Duodenal mucosa (tissue), 2 donors: ENCODE measurements around the gene WHRN.

ENCODE experiments used
- H3K27ac ChIP-seq: one replicate; pipeline ENCODE4 v1.7.0; 2013; ENCODE audit warnings: low read depth, low read length
- H3K27me3 ChIP-seq, 2 donors: one replicate each; pipeline ENCODE4 v1.7.0; 2013; ENCODE audit warnings: low read length in 2 of 2, control low read depth in 1 of 2; ENCODE audit not compliant: insufficient read depth in 2 of 2, control insufficient read depth in 1 of 2
- H3K36me3 ChIP-seq, 2 donors: one replicate each; pipeline ENCODE4 v1.7.0; 2013; ENCODE audit warnings: low read length in 2 of 2, control low read depth in 1 of 2; ENCODE audit not compliant: insufficient read depth in 2 of 2, control insufficient read depth in 1 of 2
- H3K4me1 ChIP-seq, 2 donors: one replicate each; pipeline ENCODE4 v1.7.0; 2013; ENCODE audit warnings: low read length in 2 of 2, control low read depth in 1 of 2; ENCODE audit not compliant: insufficient read depth in 2 of 2, control insufficient read depth in 1 of 2
- H3K4me3 ChIP-seq, 2 donors: one replicate each; pipeline ENCODE4 v1.7.0; 2013; ENCODE audit warnings: low read length in 2 of 2, low read depth in 1 of 2
- H3K9ac ChIP-seq, 2 donors: one replicate each; pipeline ENCODE4 v1.7.0; 2013; ENCODE audit warnings: low read length in 2 of 2, low read depth in 1 of 2
- H3K9me3 ChIP-seq, 2 donors: one replicate each; pipeline ENCODE4 v1.7.0; 2013; ENCODE audit warnings: low read length in 2 of 2, control low read depth in 1 of 2; ENCODE audit not compliant: control insufficient read depth in 1 of 2

WHRN gene

GRCh38 chr9:114505187-114506081 lies at the start of gene WHRN:
Gene WHRN (minus strand): TSS chr9:114505473. CDS start chr9:114504801, 672 bp downstream.
- Histone ChIP-seq H3K9ac (peak within 1 kb of the TSS; percentile 63 to 69), H3K27me3 (no peaks in the 10 kb centered on the region), H3K9me3 (no peaks in the 10 kb centered on the region), H3K36me3 (no peaks in the 10 kb centered on the region), H3K27ac (peak within 1 kb of the TSS; percentile 36), H3K4me1 (peaks cover 29 to 33% of the 10 kb centered on the region in 2 donors), H3K4me3 (peak within 1 kb of the TSS; percentile 69 to 71)

- H3K4me3 ChIP-seq = no peak overlapping the region
- H3K27ac ChIP-seq = no peak overlapping the region
- no peaks in the 10 kb centered on the region for H3K27me3 ChIP-seq
- H3K36me3 ChIP-seq = no peaks in the 10 kb centered on the region
- no peak overlapping the region for H3K9ac ChIP-seq
- H3K4me1 ChIP-seq = no peaks in the 10 kb centered on the region
- H3K9me3 ChIP-seq = no peaks in the 10 kb centered on the region
Observed at GRCh38 chr9:114553202-114553601, 47.9 kb upstream of the WHRN start.

GRCh38 chr9:114552706-114553105 lies 47.4 kb upstream of the WHRN start:
- no peaks in the 10 kb centered on the region for H3K36me3 ChIP-seq
- H3K4me3 ChIP-seq = no peak overlapping the region
- no peaks in the 10 kb centered on the region for H3K9me3 ChIP-seq
- H3K4me1 ChIP-seq = no peaks in the 10 kb centered on the region
- no peaks in the 10 kb centered on the region for H3K27me3 ChIP-seq
- H3K9ac ChIP-seq = no peak overlapping the region
- no peak overlapping the region for H3K27ac ChIP-seq

DNA sequence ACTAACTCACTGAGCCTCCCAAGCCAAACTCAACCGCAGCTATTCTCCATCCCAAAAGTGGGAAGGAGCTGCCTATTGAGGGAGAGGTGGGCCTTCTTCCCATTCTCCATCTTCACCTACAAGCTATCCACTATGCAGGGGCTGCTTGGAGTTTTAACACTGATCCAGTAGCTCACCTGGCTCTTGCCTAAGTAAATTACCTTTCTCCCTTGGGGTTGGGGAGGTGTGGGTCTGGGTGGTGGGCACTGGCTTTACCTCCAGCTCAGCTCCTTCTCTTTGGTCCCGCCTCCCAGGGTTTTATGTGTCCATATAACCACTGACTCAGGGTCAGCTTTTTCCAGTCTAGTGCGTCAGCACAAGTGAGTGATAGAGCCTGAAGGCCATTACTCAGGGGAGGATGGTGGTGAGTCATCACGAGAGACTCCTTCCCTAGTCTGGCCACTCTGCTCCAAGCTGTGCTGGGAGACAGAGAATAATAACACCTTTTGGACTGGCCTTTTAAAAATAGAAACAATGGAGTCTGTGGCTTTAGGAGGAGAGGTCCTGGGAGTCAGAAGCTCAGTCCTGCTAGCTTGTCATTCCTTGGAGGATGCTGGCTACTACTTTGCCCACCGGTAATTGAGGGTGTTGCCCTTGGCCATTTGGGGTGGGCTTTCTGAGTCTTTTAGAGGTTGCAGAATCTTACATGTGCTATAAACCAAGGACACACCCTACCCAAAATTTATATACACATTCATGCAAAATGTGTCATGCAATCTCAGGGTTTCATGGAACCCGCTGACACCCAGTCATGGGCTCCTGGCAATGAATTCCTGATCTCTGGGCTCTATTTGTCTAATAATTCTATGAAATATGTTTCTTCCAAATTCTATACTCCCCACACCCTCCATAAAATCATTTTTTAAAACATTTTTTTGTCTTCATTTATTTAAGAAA lies 46.7 kb upstream of the WHRN start:
- H3K4me3 ChIP-seq = no peak overlapping the region
- H3K36me3 ChIP-seq = no peaks in the 10 kb centered on the region
- H3K27me3 ChIP-seq = no peaks in the 10 kb centered on the region
- H3K9me3 ChIP-seq = no peaks in the 10 kb centered on the region
- no peaks in the 10 kb centered on the region for H3K4me1 ChIP-seq
- no peak overlapping the region for H3K27ac ChIP-seq
- H3K9ac ChIP-seq = no peak overlapping the region

DNA sequence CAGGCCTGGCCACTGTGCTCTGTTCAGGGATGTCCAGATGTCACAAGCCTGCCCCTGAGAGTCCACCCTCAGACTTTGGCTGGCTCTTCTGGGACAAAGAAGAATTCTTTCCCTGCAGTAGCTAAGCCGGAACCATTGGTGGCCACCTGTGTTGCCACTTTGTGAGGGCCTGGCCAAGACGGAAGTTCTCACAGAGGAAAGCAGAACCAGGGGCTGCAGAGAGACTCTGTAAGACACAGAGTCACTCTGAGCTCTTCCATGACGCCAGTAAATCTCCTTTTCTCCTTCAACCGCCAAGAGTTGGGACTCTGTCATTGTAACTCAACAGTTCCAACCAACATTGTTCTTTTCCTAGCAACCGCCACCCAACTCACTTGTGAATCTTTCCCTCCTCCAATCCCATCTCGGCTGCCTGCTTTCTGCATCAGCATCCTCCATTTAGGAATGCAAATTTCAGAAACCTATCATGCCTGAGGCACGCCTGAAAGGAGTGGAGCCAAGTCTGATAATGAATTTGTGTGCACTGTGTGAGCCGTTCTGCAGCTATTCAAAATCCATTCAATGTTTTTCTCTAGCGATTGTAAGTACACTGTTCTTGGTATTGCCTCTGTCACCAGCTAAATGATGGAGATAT lies 44.5 kb upstream of the WHRN start:
- Histone ChIP-seq H3K36me3 (no peaks in the 10 kb centered on the region), H3K27me3 (no peaks in the 10 kb centered on the region), H3K4me1 (no peaks in the 10 kb centered on the region), H3K9ac (no peak overlapping the region), H3K4me3 (no peak overlapping the region), H3K27ac (no peak overlapping the region), H3K9me3 (no peaks in the 10 kb centered on the region)

GRCh38 chr9:114546851-114547250 lies 41.6 kb upstream of the WHRN start:
- Histone ChIP-seq H3K4me1 (no peaks in the 10 kb centered on the region), H3K4me3 (no peak overlapping the region), H3K36me3 (no peaks in the 10 kb centered on the region), H3K27me3 (no peaks in the 10 kb centered on the region), H3K27ac (no peak overlapping the region), H3K9ac (no peak overlapping the region), H3K9me3 (no peaks in the 10 kb centered on the region)

GRCh38 chr9:114545055-114545454 lies 39.8 kb upstream of the WHRN start:
- Histone ChIP-seq H3K4me3 (no peak overlapping the region), H3K27me3 (no peaks in the 10 kb centered on the region), H3K9me3 (no peaks in the 10 kb centered on the region), H3K36me3 (no peaks in the 10 kb centered on the region), H3K4me1 (no peaks in the 10 kb centered on the region), H3K9ac (no peak overlapping the region), H3K27ac (no peak overlapping the region)

GRCh38 chr9:114539701-114540380 lies 34.6 kb upstream of the WHRN start:
- H3K36me3 ChIP-seq = no peaks in the 10 kb centered on the region
- no peak overlapping the region for H3K27ac ChIP-seq
- H3K9ac ChIP-seq = no peak overlapping the region
- no peak overlapping the region for H3K4me3 ChIP-seq
- H3K9me3 ChIP-seq = no peaks in the 10 kb centered on the region
- H3K27me3 ChIP-seq = no peaks in the 10 kb centered on the region
- no peaks in the 10 kb centered on the region for H3K4me1 ChIP-seq

DNA sequence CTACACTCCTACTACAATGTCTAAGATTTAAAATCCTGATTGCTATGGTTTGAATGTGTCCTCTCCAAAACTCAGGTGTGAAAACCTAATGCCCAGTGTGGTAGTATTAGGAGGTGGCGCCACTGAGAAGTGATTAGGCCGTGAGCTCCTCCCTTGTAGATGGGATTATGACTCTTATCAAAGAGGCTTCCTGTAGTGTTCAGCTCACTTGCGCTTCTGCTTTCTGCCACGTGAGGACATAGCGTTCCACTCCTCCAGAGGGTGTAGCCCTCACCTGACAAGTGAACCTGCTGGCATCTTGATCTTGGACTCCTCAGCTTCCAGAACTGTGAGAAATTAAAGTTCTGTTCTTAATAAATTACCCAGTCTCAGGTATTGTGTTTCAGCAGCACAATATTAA lies 33.0 kb upstream of the WHRN start:
- H3K9ac ChIP-seq = no peak overlapping the region
- H3K27ac ChIP-seq = no peak overlapping the region
- no peak overlapping the region for H3K4me3 ChIP-seq
- no peaks in the 10 kb centered on the region for H3K27me3 ChIP-seq
- H3K9me3 ChIP-seq = no peaks in the 10 kb centered on the region
- H3K4me1 ChIP-seq = no peaks in the 10 kb centered on the region
- no peaks in the 10 kb centered on the region for H3K36me3 ChIP-seq
